Calu3 (cell line): ENCODE data around the gene GALNT11. TPM values are rescaled to one million over a fixed set of nuclear protein-coding genes. Genes with fewer than 3 reads are reported as not detected.

Source experiments
- BruUV-seq: library from RNA; stranded (reverse); fragments of 400-500 nt; replicated peaks from 2 replicates; lab custom pipeline; 2021; lab: Mats Ljungman, UMichigan
- CTCF ChIA-PET: fragments of 300-600 bp; sonication (Branson Sonifier 250); formaldehyde crosslinking; loops from one replicate; lab custom pipeline; 2022; ENCODE audit warnings: antibody characterized with exemption; lab: Charles Lee
- DNase-seq: peaks from one replicate; pipeline ENCODE4 v3.0.0; 2022
- H3K27ac Mint-ChIP-seq: one replicate; pipeline ENCODE4 v1.8.0; 2022; ENCODE audit warnings: mixed read lengths; ENCODE audit not compliant: unreplicated experiment
- H3K27me3 Mint-ChIP-seq: one replicate; pipeline ENCODE4 v1.8.0; 2022; ENCODE audit warnings: mixed read lengths; ENCODE audit not compliant: unreplicated experiment
- H3K36me3 Mint-ChIP-seq: one replicate; pipeline ENCODE4 v1.8.0; 2022; ENCODE audit warnings: mild to moderate bottlenecking, moderate library complexity, mixed read lengths; ENCODE audit not compliant: insufficient read depth, unreplicated experiment
- H3K4me1 Mint-ChIP-seq: one replicate; pipeline ENCODE4 v1.8.0; 2022; ENCODE audit warnings: mild to moderate bottlenecking, low read depth, mixed read lengths; ENCODE audit not compliant: unreplicated experiment
- H3K4me3 Mint-ChIP-seq: one replicate; pipeline ENCODE4 v1.8.0; 2022; ENCODE audit warnings: mild to moderate bottlenecking, low read depth, moderate library complexity, mixed read lengths; ENCODE audit not compliant: unreplicated experiment
- H3K9me3 Mint-ChIP-seq: one replicate; pipeline ENCODE4 v1.8.0; 2022; ENCODE audit warnings: low read depth, mixed read lengths; ENCODE audit not compliant: unreplicated experiment
- intact Hi-C: fragments of 100-400 bp; cut with micrococcal nuclease; formaldehyde crosslinking; loops from one replicate; pipeline ENCODE4 v1.10.0; 2022; ENCODE audit not compliant: unreplicated experiment
- total RNA-seq: library from RNA; stranded (reverse); gene quantifications from 2 replicates; pipeline ENCODE4 v1.2.3, GENCODE V29; 2022
- TF ChIP-seq, protein P1 (sequence below): fragments of 200-600 bp; IDR thresholded peaks from one replicate; pipeline ENCODE4 v1.8.0; 2022; ENCODE audit warnings: antibody characterized with exemption; ENCODE audit not compliant: unreplicated experiment

Gene GALNT11
- total RNA-seq, 1 experiment from 2014 or later, result 19.7 TPM

DNA sequence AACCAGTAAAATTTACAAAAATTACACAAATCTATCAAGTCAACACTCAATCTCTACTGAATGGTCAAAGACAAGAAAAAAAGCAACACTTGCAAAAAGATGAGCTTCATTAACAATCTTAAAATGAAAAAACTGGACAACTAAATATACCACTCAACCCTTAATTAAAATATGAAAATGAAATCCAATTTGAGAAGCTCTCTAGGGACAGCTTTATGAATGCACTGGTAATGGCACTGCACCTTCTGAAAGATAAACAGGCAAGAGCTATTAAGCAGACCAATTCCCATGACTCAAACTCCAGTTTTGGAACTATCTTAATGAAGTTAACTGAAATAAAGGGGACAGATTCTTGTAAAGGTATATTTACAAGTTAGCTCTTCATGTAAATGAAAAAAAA is 135.7 kb downstream of the GALNT11 start:
- intact Hi-C loops, result no loop called here
- Mint-ChIP-seq H3K9me3 (no peaks in the 10 kb centered on the region), H3K27ac (no peak overlapping the region), H3K4me3 (no peak overlapping the region), H3K27me3 (no peaks in the 10 kb centered on the region), H3K36me3 (peaks cover 35% of the 10 kb centered on the region), H3K4me1 (no peaks in the 10 kb centered on the region)
- BruUV-seq, result no TSS peak
- TF ChIP-seq, protein P1, sequence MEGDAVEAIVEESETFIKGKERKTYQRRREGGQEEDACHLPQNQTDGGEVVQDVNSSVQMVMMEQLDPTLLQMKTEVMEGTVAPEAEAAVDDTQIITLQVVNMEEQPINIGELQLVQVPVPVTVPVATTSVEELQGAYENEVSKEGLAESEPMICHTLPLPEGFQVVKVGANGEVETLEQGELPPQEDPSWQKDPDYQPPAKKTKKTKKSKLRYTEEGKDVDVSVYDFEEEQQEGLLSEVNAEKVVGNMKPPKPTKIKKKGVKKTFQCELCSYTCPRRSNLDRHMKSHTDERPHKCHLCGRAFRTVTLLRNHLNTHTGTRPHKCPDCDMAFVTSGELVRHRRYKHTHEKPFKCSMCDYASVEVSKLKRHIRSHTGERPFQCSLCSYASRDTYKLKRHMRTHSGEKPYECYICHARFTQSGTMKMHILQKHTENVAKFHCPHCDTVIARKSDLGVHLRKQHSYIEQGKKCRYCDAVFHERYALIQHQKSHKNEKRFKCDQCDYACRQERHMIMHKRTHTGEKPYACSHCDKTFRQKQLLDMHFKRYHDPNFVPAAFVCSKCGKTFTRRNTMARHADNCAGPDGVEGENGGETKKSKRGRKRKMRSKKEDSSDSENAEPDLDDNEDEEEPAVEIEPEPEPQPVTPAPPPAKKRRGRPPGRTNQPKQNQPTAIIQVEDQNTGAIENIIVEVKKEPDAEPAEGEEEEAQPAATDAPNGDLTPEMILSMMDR, result no peak
- DNase-seq, result no peak
- CTCF ChIA-PET, result no interaction called here

DNA sequence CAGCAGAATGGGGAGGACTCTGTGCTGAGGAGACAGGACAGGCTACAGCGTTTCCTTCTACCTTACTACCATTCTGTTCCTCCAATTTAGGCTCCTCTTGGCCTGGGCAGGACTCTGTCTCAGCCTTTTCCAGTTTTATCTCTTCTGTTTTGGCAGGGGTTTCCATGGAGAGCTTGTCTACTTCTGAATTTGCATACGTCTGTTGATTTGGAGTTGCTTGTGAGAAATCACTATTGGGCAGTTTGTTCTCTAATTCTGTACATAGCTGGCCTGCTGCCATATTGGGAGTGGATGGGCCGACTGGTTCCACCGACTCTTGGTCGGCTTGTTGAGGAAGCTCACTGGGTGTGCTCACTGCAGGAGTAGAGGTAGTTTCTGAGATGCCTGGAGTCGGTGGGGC is 136.8 kb downstream of the GALNT11 start:
- Mint-ChIP-seq H3K4me1 (no peaks in the 10 kb centered on the region), H3K27ac (no peak overlapping the region), H3K36me3 (peaks cover 35% of the 10 kb centered on the region), H3K9me3 (no peaks in the 10 kb centered on the region), H3K4me3 (no peak overlapping the region), H3K27me3 (no peaks in the 10 kb centered on the region)
- no peak for DNase-seq
- CTCF ChIA-PET, result no interaction called here
- intact Hi-C loops, result no loop called here
- TF ChIP-seq, protein P1, result no peak
- BruUV-seq, result no TSS peak

Other genes with a start within 250 kb of the GALNT11 start
- gene PRKAG2, start 148.6 kb upstream of the GALNT11 start, total RNA-seq, result 22.4 and 22.6 TPM in 2 replicates
- gene GALNTL5, start 69.2 kb upstream of the GALNT11 start, total RNA-seq, result not detected in 2 replicates